Measurements from ENCODE around the gene MPO. TPM values are rescaled to one million over a fixed set of nuclear protein-coding genes. Genes with fewer than 3 reads are reported as not detected.

The MPO gene
- total RNA-seq, 3 donors from 2014 or later, result 0.19 TPM; not detected in 2

GRCh38 chr17:58324409-58325288 is 43.9 kb upstream of the MPO start:
- intact Hi-C loops (cut with DNase I, micrococcal nuclease), result no loop called here
- TF ChIP-seq CTCF (IDR thresholded peaks at IDR 0.05), result no peak
- Histone ChIP-seq H3K9me3 (no peaks in the 10 kb centered on the region), H3K4me3 (peak overlapping the region; percentile 32), H3K36me3 (ENCODE audit: low read depth) (no peaks in the 10 kb centered on the region), H3K4me1 (ENCODE audit: low read depth) (peaks cover 6% of the 10 kb centered on the region)
- ATAC-seq (peak; percentile 71), DNase-seq (peak in 2 of 3 donors; percentile 62 to 78)

GRCh38 chr17:58324056-58324408 is 43.3 kb upstream of the MPO start:
- H3K4me1 ChIP-seq (ENCODE audit: low read depth), result peaks cover 6% of the 10 kb centered on the region
- DNase-seq, result no peak
- intact Hi-C loops (cut with DNase I, micrococcal nuclease), result no loop called here
- no peak overlapping the region for H3K4me3 ChIP-seq
- H3K36me3 ChIP-seq (ENCODE audit: low read depth), result no peaks in the 10 kb centered on the region
- no peaks in the 10 kb centered on the region for H3K9me3 ChIP-seq
- no peak for TF ChIP-seq CTCF (IDR thresholded peaks at IDR 0.05)
- no peak for ATAC-seq

GRCh38 chr17:58323366-58324055 is 42.8 kb upstream of the MPO start:
- H3K36me3 ChIP-seq (ENCODE audit: low read depth), result no peaks in the 10 kb centered on the region
- H3K4me3 ChIP-seq, result no peak overlapping the region
- ATAC-seq (no peak), DNase-seq (peak in 1 of 3 donors; percentile 28)
- intact Hi-C loops (cut with DNase I, micrococcal nuclease), result no loop called here
- peaks cover 6% of the 10 kb centered on the region for H3K4me1 ChIP-seq (ENCODE audit: low read depth)
- no peak for TF ChIP-seq CTCF (IDR thresholded peaks at IDR 0.05)
- no peaks in the 10 kb centered on the region for H3K9me3 ChIP-seq

GRCh38 chr17:58322581-58323185 is 41.9 kb upstream of the MPO start:
- Histone ChIP-seq H3K4me1 (ENCODE audit: low read depth) (peaks cover 9% of the 10 kb centered on the region), H3K36me3 (ENCODE audit: low read depth) (no peaks in the 10 kb centered on the region), H3K9me3 (no peaks in the 10 kb centered on the region), H3K4me3 (no peak overlapping the region)
- DNase-seq (peak in 1 of 3 donors; percentile 16), ATAC-seq (no peak)
- TF ChIP-seq CTCF (IDR thresholded peaks at IDR 0.05), result no peak
- intact Hi-C loops (cut with DNase I, micrococcal nuclease), result no loop called here

GRCh38 chr17:58321571-58322525 is 41.1 kb upstream of the MPO start:
- Histone ChIP-seq H3K9me3 (no peaks in the 10 kb centered on the region), H3K4me1 (ENCODE audit: low read depth) (peaks cover 12% of the 10 kb centered on the region), H3K4me3 (no peak overlapping the region), H3K36me3 (ENCODE audit: low read depth) (no peaks in the 10 kb centered on the region)
- no peak for TF ChIP-seq CTCF (IDR thresholded peaks at IDR 0.05)
- ATAC-seq (no peak), DNase-seq (peak in 1 of 3 donors; percentile 22)
- intact Hi-C loops (cut with DNase I, micrococcal nuclease), result no loop called here

Data from mucosa of descending colon (tissue), 3 donors.